GM21447 (cell line): ENCODE data around the gene TEX19.
"Not testable (repeated sequence)": the region's sequence is repeated elsewhere in the genome, so short reads cannot be mapped to it uniquely, and the experiment has no call there.

Source experiments
- ATAC-seq: cut with Tn5 transposase; IDR thresholded peaks from one replicate; pipeline ENCODE4 v1.9.1; 2021; ENCODE audit not compliant: unreplicated experiment

Gene TEX19

DNA sequence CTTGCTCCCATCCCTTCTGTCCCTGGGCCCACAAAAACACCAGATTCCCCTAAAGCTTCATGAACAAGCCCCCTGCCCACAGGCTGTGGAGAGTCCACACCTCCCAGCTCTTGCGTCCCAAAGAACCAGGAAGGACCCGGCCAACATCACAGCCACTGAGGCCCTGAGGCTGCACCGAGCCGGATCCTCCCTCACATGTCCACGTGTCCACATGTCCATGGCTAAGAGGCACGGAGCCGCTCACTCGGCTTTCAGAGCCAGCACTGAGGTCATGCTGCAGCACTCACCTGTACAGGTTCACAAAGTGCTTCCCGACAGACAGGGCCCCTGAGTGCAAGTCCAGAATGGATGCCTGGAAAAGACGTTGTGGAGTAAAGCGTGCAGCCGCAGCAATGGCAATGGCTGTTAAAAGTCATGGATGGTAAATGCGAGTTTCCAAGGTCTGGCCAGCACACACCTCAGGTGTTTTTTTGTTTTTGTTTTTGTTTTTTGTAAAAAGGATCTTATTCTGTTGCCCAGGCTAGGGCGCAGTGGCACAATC lies 47.2 kb downstream of the TEX19 start:
- no peak for ATAC-seq

DNA sequence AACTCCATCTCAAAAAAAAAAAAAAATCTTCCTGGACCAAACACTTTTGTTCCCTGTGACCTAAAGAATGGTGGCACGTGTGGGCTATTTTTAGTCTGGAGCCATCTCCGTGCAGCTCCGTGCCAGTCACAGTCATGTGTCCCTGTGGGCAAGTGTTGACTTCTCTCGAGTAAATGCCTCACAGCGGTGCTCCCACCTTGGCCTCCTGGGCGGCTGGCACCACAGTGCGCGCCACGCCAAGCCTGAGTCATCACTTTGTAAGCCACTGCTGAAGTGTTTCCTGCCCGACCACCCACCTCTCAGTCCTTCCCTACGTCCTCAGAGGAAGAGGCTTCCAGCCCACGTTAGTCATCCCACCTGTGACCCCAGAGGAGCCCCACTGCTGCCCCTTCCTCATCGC lies 48.2 kb downstream of the TEX19 start:
- ATAC-seq: no peak

DNA sequence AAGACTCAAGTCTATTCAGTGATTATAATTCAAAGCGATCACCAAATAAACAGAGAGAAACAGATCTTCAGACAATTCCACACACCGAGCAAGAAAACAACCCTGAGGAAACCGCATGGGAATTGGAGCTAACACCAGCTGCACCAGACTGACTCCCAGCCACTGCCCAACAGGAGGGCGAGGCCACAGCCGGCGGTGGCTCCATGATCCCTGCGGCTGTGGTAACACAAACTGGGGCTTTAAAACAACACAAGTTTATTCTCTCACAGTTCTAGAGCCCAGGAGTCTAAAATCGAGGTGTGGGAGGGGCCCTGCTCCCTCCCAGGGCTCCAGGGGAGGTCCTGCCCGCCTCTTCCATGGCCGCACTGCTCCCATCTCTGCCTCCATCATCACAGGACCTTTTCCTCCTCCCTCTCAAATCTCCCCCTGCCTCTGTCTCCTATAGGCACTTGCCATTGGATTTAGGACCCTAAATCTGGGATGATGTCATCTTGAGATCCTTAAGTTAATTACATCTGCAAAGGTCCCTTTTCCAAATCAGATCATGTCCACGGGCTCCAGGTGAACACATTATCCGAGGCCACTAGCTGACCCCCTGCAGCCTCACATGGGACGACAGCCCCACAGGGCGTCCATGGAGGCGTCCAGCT lies 49.4 kb downstream of the TEX19 start:
- ATAC-seq: no peak

DNA sequence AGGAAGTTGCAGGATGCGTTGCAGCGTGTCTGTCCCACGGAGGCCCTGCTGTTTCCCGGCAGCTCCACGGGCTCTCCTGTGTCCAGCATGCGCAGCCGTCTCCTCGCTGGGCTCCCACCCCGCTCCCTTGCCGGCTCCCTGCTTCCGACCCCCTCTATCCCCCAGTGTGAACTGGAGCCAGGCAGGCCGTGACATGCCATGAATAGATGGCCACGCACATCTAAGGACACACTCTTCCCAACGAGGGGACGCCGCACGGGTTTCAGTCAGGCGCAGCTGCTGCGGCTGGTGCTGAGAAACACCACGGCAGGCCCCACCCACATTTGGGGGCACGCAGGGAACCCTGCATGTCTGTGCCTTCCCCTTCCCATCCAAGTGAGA lies 49.9 kb downstream of the TEX19 start:
- no peak for ATAC-seq

DNA sequence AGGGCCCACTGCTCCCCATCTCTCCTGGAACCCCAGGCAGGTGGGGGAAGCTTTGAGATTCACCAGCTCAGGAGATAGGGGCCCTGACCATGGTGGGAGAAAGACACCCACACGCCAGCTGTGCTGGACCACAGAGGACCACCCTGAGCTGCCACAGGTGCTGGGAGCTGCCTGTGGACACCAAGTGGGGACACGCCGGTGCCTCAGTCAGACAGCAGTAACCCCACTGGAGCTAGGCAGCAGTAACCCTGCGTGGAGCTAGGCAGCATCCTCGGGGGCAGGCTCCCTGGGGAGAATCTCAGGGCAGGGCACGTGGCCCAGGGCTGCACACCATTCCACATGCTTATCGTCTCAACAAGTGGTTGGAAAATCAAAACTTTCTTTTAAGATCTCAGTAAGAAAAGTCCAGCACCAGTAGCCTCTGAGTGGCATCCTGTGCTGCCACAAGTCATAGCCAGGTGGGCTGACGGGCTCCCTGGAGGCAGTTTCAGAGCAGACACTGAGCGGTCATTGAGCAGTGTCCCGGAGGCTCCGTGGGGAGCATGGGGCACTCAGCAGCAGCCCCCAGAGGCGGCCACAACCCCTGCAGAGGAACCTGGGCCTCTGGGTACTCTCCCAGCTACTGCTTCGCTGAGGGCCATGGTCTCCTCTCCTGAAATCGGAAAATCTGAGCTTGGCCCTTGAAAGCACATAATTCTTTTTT lies 51.1 kb downstream of the TEX19 start:
- ATAC-seq: no peak

DNA sequence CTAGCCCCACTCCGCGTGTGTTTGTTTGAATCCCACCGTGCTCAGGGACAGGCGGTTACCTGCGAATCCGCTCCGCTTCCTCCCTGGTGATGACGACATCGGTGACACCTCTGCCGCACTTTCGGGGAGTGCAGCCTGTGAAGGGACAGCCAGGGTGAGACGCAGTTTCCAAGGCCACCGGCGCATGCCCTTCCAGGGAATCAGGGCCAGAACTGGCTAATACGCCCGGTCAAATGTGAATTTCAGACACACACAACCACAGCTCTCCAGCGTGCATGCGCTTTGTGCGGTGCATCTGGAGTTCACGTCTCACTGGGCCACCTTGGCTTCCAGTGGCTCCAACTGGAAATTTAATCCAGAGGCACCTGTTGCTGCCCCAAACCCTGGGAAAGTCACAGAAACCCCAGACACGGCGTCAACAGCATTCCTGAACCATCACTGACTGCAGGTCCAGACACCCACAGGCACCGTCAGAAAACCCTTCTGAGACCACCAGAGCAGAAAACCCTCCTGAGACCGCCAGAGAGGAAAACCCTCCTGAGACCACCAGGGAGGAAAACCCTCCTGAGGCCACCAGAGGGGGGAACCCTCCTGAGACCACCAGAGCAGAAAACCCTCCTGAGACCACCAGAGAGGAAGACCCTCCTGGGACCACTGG lies 52.5 kb downstream of the TEX19 start:
- no peak for ATAC-seq

DNA sequence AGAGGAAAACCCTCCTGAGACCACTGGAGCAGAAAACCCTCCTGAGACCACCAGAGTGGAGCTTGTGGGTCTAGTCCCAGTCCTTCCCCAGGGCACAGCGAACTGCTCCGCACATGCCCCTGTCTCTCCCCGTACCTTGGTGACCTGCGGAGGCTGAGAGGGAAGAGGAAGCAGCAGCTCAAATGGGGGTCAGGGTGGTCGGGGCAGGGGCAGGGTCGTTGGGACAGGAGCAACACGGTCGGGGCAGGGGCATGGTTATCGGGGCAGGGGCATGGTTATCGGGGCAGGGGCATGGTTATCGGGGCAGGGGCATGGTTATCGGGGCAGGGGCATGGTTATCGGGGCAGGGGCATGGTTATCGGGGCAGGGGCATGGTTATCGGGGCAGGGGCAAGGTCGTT lies 53.0 kb downstream of the TEX19 start:
- ATAC-seq: not testable (repeated sequence)

DNA sequence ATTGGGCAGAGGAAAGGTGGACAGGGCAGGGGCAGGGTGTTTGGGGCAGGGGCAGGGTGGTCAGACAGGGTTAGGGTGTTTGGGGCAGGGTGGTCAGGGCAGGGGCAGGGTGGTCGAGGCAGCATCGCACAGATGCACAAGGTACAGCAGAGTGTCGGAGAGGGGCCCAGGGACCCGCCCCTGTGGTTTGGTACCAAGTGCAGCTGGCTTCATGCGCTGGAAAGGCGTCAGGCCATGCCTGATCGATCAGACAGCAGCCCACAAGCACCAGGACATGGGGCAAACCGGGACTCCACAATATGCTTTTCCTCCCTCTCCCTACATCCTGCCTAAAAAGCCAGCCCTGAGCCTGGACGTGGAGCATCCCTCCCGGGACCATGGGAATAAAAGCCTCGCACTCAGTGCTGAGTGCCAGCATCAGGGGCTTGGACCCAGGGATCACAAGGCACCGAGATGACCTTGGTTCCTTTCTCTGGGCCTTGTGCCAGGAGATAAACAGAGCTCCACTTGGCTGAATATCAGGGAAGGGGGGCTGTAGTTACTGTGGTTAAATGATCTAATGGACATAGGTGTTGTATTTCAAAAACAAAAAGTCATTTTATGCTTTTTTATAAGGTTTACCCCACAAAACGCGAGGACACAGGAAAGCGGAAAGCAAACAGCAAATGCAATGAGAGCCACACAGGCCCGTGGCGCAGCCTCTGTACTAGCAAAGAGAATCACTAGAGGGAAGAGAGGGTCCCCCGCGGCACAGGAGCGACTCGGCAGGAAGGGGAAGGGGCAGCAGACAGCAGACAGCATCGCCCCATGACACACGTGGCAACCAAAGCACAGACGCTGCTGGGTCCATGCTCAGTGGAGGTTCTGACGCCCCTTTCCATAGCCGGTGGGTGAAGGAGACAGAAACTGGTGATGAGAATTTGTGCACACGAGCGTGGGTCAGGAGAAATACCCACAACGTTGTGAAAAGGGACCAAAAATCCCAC lies 53.8 kb downstream of the TEX19 start:
- no peak for ATAC-seq
